PC-9 (cell line): ENCODE results near the gene SDC1.

Experiments
- EZH2 ChIP-seq: fragments of 200-600 bp; sonication (generic); IDR thresholded peaks from 2 replicates; pipeline ENCODE4 v1.8.0; 2017; ENCODE audit warnings: antibody characterized with exemption, low read depth
- TF ChIP-seq, protein P1 (sequence below): fragments of 200-600 bp; sonication (generic); conservative IDR thresholded peaks from 2 replicates; pipeline ENCODE4 v1.6.1; 2017; ENCODE audit warnings: mixed run types, antibody characterized with exemption, mild to moderate bottlenecking, moderate library complexity

DNA sequence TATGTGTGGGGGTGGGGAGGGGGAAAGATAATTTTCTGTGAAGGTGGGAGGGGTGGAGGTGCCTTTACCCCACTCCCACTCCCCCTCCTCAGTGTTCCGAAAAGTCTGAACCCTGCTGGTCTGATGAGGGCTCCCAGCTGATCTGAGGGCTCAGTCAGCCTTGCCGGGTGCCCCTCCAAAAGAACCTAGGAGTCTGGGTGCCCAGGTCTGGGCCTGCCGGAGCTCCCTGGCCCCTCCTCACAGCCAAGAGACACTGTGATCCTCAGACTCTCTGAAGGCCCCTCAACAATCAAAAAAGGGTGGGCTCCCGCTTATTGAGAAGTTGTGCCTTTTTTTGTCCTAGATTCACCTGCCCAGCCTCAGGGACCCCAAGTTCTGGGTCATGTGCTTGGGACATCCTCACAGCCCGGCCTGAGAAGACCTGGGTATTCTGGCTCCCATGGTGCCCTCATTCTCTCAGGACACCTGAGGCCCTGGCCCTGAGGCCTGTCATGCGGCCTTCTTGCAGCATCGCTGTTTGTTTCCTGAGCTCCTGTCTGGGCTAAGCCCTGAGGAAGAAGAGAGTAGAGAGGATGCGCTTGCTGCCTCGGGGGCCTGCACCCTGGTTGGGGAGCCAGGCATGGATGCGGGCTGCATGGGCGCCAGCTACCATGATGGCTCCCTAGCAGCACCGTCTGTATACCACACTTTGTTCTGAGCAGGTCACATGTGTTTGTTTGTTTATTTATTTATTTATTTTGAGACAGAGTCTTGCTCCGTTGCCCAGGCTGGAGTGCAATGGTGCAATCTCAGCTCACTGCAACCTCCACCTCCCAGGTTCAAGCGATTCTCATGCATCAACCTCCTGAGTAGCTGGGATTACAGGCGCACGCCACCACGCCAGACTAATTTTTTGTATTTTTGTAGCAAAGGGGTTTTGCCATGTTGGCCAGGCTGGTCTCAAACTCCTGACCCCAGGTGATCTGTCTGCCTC is 44.0 kb downstream of the SDC1 start:
- TF ChIP-seq EZH2: no peak
- TF ChIP-seq, protein P1, sequence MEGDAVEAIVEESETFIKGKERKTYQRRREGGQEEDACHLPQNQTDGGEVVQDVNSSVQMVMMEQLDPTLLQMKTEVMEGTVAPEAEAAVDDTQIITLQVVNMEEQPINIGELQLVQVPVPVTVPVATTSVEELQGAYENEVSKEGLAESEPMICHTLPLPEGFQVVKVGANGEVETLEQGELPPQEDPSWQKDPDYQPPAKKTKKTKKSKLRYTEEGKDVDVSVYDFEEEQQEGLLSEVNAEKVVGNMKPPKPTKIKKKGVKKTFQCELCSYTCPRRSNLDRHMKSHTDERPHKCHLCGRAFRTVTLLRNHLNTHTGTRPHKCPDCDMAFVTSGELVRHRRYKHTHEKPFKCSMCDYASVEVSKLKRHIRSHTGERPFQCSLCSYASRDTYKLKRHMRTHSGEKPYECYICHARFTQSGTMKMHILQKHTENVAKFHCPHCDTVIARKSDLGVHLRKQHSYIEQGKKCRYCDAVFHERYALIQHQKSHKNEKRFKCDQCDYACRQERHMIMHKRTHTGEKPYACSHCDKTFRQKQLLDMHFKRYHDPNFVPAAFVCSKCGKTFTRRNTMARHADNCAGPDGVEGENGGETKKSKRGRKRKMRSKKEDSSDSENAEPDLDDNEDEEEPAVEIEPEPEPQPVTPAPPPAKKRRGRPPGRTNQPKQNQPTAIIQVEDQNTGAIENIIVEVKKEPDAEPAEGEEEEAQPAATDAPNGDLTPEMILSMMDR: no peak
